Kidney epithelial cell (primary cell): Measurements from ENCODE around the gene ALKBH3. TPM values are rescaled to one million over a fixed set of nuclear protein-coding genes. Genes with fewer than 3 reads are reported as not detected.

Experiments used
- DNase-seq: peaks from one replicate; pipeline ENCODE4 v3.0.0-alpha.2; 2010; ENCODE audit warnings: low read depth
- H3K27me3 ChIP-seq: 2 replicates; pipeline ENCODE4 v1.6.0; 2011; ENCODE audit warnings: low read length; ENCODE audit not compliant: control insufficient read depth, insufficient read depth
- H3K36me3 ChIP-seq: 2 replicates; pipeline ENCODE4 v1.5.1; 2011; ENCODE audit warnings: low read length; ENCODE audit not compliant: control insufficient read depth, insufficient read depth
- H3K4me3 ChIP-seq: 2 replicates; pipeline ENCODE4 v1.5.1; 2011; ENCODE audit warnings: low read depth, mild to moderate bottlenecking, control low read depth, low read length
- CTCF ChIP-seq: IDR thresholded peaks from 2 replicates; pipeline ENCODE4 v1.5.1; 2011; ENCODE audit warnings: mild to moderate bottlenecking, moderate library complexity, low read length, control low read depth, inconsistent platforms; ENCODE audit not compliant: insufficient read depth, poor library complexity, severe bottlenecking
- total RNA-seq: library from RNA; depleted of rRNA; stranded (reverse); fragments of >200 nt; gene quantifications from 2 replicates; pipeline ENCODE4 v1.2.3, GENCODE V29; 2015

The ALKBH3 gene
- total RNA-seq, 1 donor from 2014 or later: 48.0 TPM

GRCh38 chr11:43947815-43948214 is 67.2 kb downstream of the ALKBH3 start:
- Histone ChIP-seq H3K27me3 (peaks cover 48% of the 10 kb centered on the region), H3K36me3 (no peaks in the 10 kb centered on the region), H3K4me3 (no peak overlapping the region)
- no peak for TF ChIP-seq CTCF
- DNase-seq: no peak

- no peak for DNase-seq
- no peaks in the 10 kb centered on the region for H3K36me3 ChIP-seq
- no peak for TF ChIP-seq CTCF
- peaks cover 41% of the 10 kb centered on the region for H3K27me3 ChIP-seq
- no peak overlapping the region for H3K4me3 ChIP-seq
These were observed 68.0 kb downstream of the ALKBH3 start for GRCh38 chr11:43948341-43949225.

GRCh38 chr11:43950311-43950855 is 69.8 kb downstream of the ALKBH3 start:
- Histone ChIP-seq H3K27me3 (peaks cover 23% of the 10 kb centered on the region), H3K4me3 (no peak overlapping the region), H3K36me3 (no peaks in the 10 kb centered on the region)
- DNase-seq: no peak
- no peak for TF ChIP-seq CTCF

GRCh38 chr11:43951231-43951630 is 70.6 kb downstream of the ALKBH3 start:
- TF ChIP-seq CTCF: no peak
- Histone ChIP-seq H3K36me3 (no peaks in the 10 kb centered on the region), H3K27me3 (peaks cover 19% of the 10 kb centered on the region), H3K4me3 (no peak overlapping the region)
- no peak for DNase-seq

- Histone ChIP-seq H3K27me3 (peaks cover 15% of the 10 kb centered on the region), H3K4me3 (no peak overlapping the region), H3K36me3 (no peaks in the 10 kb centered on the region)
- no peak for TF ChIP-seq CTCF
- DNase-seq: no peak
These were observed 71.4 kb downstream of the ALKBH3 start for GRCh38 chr11:43952020-43952400.
